ENCODE data around the gene BLMH. TPM values are rescaled to one million over a fixed set of nuclear protein-coding genes. Genes with fewer than 3 reads are reported as not detected.
"Not testable (repeated sequence)": the region's sequence is repeated elsewhere in the genome, so short reads cannot be mapped to it uniquely, and the experiment has no call there.

The BLMH gene
- total RNA-seq, 2 donors from 2014 or later = 18.7 to 48.1 TPM

DNA sequence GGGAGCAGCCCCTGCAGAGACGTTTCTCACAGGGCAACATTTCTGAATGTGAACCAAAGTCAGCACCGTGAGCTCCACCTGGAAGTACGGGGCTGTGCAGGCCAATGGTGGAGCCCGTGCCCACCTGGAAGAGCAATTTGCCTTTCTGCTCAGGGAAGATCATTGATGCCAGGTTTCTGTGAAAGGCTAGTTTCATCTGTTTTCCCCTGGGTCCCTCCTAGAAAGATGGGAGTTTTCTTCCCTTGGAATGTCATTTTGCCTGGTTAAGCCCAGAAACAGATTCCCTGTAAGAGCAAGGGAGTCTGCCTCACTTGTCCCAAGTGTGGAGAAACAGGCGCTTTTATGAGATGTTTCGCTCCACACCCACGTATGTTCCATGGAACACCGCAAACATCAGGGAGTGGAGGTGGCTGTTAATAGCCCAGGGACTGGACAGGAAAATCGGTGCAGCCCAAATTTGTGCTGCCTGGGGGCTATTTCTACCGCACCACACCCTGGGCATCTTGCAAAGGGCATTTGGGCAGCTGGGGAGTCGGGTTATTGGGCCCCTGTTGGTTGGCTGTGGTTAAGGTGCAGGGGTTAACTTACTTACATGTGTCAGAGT lies 58.8 kb downstream of the BLMH start:
- DNase-seq = no peak
- Histone ChIP-seq H3K27ac (no peak overlapping the region), H3K4me1 (peaks cover 17% of the 10 kb centered on the region), H3K9me3 (no peaks in the 10 kb centered on the region), H3K36me3 (replicated peaks in 1 of 2; ENCODE audit: insufficient read depth in 1 of 2, low read depth in 2 of 2) (no peaks in the 10 kb centered on the region), H3K27me3 (no peaks in the 10 kb centered on the region), H3K4me3 (no peak overlapping the region)
- no peak for ATAC-seq
- intact Hi-C loops (cut with DNase I) = no loop called here
- WGBS, 2 donors = 48 to 54% methylated on average over 11 of the region's 11 CpGs
- TF ChIP-seq POLR2A (IDR thresholded peaks at IDR 0.05) (no peak), CTCF (IDR thresholded peaks at IDR 0.05) (no peak)

DNA sequence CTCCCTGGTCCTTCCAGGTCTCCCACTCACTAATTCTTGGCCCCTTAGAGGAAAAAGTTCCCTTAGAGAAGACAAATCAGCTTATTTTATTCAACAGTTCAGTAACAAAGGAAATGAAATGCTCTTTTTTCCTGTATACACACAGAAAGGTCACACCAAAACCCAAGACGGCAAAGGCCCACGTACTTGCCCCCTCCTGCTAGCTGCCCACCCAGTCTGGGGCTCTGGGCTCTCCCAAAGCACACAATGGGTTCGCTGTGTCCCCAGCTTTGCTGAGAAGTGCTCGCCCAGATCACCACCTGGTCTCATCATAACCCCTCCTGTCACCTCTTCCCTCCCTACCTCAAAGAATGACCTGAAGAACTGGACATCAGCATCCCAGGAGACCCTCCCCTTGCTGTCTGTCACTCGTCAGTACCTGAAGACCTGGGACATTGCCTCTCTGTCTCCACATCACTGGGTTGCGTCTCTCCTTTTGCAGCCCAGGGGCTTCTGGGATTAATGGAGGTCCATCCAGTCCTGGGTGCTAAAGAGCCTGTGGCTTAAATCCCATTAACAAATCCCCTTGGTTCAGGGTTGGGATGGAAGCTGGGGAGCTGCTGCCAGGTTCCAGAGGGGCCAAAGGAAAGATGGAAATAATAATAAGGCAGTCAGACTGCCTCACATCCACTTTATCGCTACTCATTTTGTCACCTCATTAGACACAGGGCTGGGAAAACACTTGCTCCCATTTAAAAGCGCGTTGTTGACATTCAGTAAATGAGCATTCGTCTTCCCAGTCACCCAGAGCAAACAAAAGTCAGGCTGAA lies 59.5 kb downstream of the BLMH start:
- Histone ChIP-seq H3K4me1 (peaks cover 17% of the 10 kb centered on the region), H3K4me3 (no peak overlapping the region), H3K27ac (no peak overlapping the region), H3K27me3 (no peaks in the 10 kb centered on the region), H3K36me3 (replicated peaks in 1 of 2; ENCODE audit: insufficient read depth in 1 of 2, low read depth in 2 of 2) (no peaks in the 10 kb centered on the region), H3K9me3 (no peaks in the 10 kb centered on the region)
- ATAC-seq (no peak), DNase-seq (peak in 1 of 4 donors; percentile 16)
- WGBS, 2 donors = 51 to 58% methylated on average over 10 of the region's 10 CpGs
- intact Hi-C loops (cut with DNase I) = no loop called here
- TF ChIP-seq CTCF (IDR thresholded peaks at IDR 0.05) = no peak
- no peak for TF ChIP-seq POLR2A (IDR thresholded peaks at IDR 0.05)

GRCh38 chr17:30230596-30231125 lies 61.1 kb downstream of the BLMH start:
- no peak for TF ChIP-seq POLR2A (IDR thresholded peaks at IDR 0.05)
- TF ChIP-seq CTCF (IDR thresholded peaks at IDR 0.05) = no peak
- ATAC-seq (no peak), DNase-seq (no peak)
- 85 to 86% methylated on average over 7 of the region's 7 CpGs for WGBS, 2 donors
- intact Hi-C loops (cut with DNase I) = no loop called here
- H3K4me1 ChIP-seq = peaks cover 6% of the 10 kb centered on the region
- H3K27ac ChIP-seq = no peak overlapping the region
- H3K27me3 ChIP-seq = no peaks in the 10 kb centered on the region
- no peaks in the 10 kb centered on the region for H3K9me3 ChIP-seq
- no peaks in the 10 kb centered on the region for H3K36me3 ChIP-seq (replicated peaks in 1 of 2; ENCODE audit: insufficient read depth in 1 of 2, low read depth in 2 of 2)
- no peak overlapping the region for H3K4me3 ChIP-seq

DNA sequence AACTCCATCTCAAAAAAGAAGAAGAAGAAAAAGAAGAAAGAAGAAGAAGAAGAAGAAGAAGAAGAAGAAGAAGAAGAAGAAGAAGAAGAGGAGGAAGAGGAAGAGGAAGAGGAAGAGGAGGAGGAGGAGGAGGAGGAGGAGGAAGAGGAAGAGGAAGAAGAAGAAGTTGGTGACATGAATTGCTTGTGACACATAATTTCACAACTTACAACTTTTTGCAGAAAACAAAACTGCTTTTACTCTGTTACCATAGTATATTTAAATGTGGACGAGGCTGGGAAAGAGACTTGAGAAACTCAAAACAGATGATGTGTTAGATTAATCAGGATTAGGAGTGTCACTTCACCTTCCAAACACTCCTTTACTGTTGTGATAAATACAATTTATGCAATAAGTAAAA lies 61.7 kb downstream of the BLMH start:
- WGBS, 2 donors = 63 to 72% methylated on average over 1 of the region's 1 CpG
- H3K27me3 ChIP-seq; H3K27ac ChIP-seq; H3K36me3 ChIP-seq (replicated peaks in 1 of 2; ENCODE audit: insufficient read depth in 1 of 2, low read depth in 2 of 2); H3K4me1 ChIP-seq; H3K9me3 ChIP-seq; intact Hi-C loops (cut with DNase I); DNase-seq; ATAC-seq; H3K4me3 ChIP-seq: not testable (repeated sequence)

- TF ChIP-seq CTCF (IDR thresholded peaks at IDR 0.05) = no peak
- TF ChIP-seq POLR2A (IDR thresholded peaks at IDR 0.05) = no peak
- ATAC-seq = no peak
- Histone ChIP-seq H3K27ac (no peak overlapping the region), H3K4me1 (no peaks in the 10 kb centered on the region), H3K9me3 (no peaks in the 10 kb centered on the region), H3K36me3 (replicated peaks in 1 of 2; ENCODE audit: insufficient read depth in 1 of 2, low read depth in 2 of 2) (no peaks in the 10 kb centered on the region), H3K4me3 (no peak overlapping the region), H3K27me3 (peaks cover 0 to 3% of the 10 kb centered on the region in 2 donors)
- intact Hi-C loops (cut with DNase I) = no loop called here
- 56 to 83% methylated on average over 6 to 7 of the region's 7 CpGs for WGBS, 2 donors
- DNase-seq = no peak
Observed at GRCh38 chr17:30229012-30229411, 62.7 kb downstream of the BLMH start.
